HCT116 (cell line): ENCODE measurements around the gene FRMPD1. TPM values are rescaled to one million over a fixed set of nuclear protein-coding genes. Genes with fewer than 3 reads are reported as not detected.

ENCODE experiments used
- ATAC-seq: fragments of 200-7000 bp; cut with Tn5 transposase; 2 replicates; pipeline ENCODE4 v1.9.1; 2020; ENCODE audit warnings: mild to moderate bottlenecking, moderate library complexity
- BruUV-seq: library from RNA; stranded (reverse); fragments of 400-500 nt; replicated peaks from 2 replicates; lab custom pipeline; 2021; lab: Mats Ljungman, UMichigan
- CTCF ChIA-PET: fragments of 300-600 bp; sonication (Branson Sonifier 250); formaldehyde crosslinking; loops from one replicate; lab custom pipeline; 2021; ENCODE audit warnings: antibody characterized with exemption; lab: Charles Lee
- POLR2A ChIA-PET: fragments of 300-600, 350-600 bp; sonication (Branson Sonifier 250); formaldehyde crosslinking; loops from one replicate; lab custom pipeline; 2021; ENCODE audit warnings: antibody characterized with exemption; lab: Charles Lee
- RAD21 ChIA-PET, 2 experiments: fragments of 300-600 bp; sonication (Branson Sonifier 250); formaldehyde crosslinking; loops; one replicate each; lab custom pipeline; 2023; ENCODE audit warnings: low total read pairs in 2 of 2; ENCODE audit not compliant: uncharacterized antibody in 2 of 2, unreplicated experiment in 2 of 2, low non-redundant PET in 1 of 2; lab: Charles Lee
- DNase-seq: peaks from one replicate; pipeline ENCODE4 v3.0.0-alpha.2; 2010; ENCODE audit warnings: low read depth, low spot score
- H2AFZ ChIP-seq: fragments of 200-600 bp; shearing (Covaris generic), sonication (generic); 2 replicates; pipeline ENCODE4 v1.6.1; 2017; ENCODE audit warnings: low read depth, mixed run types, mixed read lengths, antibody characterized with exemption, low read length; ENCODE audit not compliant: poor library complexity, severe bottlenecking
- H3K27ac ChIP-seq: 2 replicates; pipeline ENCODE4 v1.5.1; 2012; ENCODE audit warnings: low read depth, low read length
- H3K27me3 ChIP-seq: fragments of 200-600 bp; sonication (generic); 2 replicates; pipeline ENCODE4 v1.6.1; 2016; ENCODE audit warnings: mixed run types, low read length, mixed read lengths; ENCODE audit not compliant: insufficient read depth
- H3K36me3 ChIP-seq, 2 experiments: fragments of 200-500 bp in 1 of 2; fragments of 200-600 bp in 1 of 2; sonication (Bioruptor generic) in 1 of 2; sonication (generic) in 1 of 2; 2 replicates each; pipeline versions ENCODE4 v1.5.1 to v1.6.1; 2014 to 2016; ENCODE audit warnings: low read length in 2 of 2, inconsistent platforms in 1 of 2, mixed read lengths in 1 of 2, mixed run types in 1 of 2; ENCODE audit not compliant: insufficient read depth in 2 of 2, control insufficient read depth in 1 of 2
- H3K4me1 ChIP-seq, 2 experiments: fragments of 200-600 bp in 1 of 2; sonication (generic) in 1 of 2; 2 replicates each; pipeline versions ENCODE4 v1.5.1 to v1.6.1; 2012 to 2017; ENCODE audit warnings: low read length in 2 of 2, inconsistent platforms in 1 of 2, mild to moderate bottlenecking in 1 of 2, mixed read lengths in 1 of 2, mixed run types in 1 of 2, moderate library complexity in 1 of 2; ENCODE audit not compliant: insufficient read depth in 2 of 2, control insufficient read depth in 1 of 2
- H3K4me2 ChIP-seq: fragments of 200-600 bp; sonication (generic); 2 replicates; pipeline ENCODE4 v1.6.1; 2017; ENCODE audit warnings: mixed run types, low read length, mixed read lengths
- H3K4me3 ChIP-seq, 2 experiments: fragments of 200-600 bp in 1 of 2; sonication (generic) in 1 of 2; replicated peaks in 1 of 2; 2 replicates each; pipeline ENCODE4 v1.5.1; 2011 to 2016; ENCODE audit warnings: low read length in 2 of 2, control low read depth in 1 of 2, low read depth in 1 of 2, mild to moderate bottlenecking in 1 of 2, mixed read lengths in 1 of 2, mixed run types in 1 of 2
- H3K79me2 ChIP-seq: fragments of 200-600 bp; sonication (generic); 2 replicates; pipeline ENCODE4 v1.6.1; 2017; ENCODE audit warnings: mild to moderate bottlenecking, mixed run types, low read length, moderate library complexity, mixed read lengths; ENCODE audit not compliant: insufficient read depth
- H3K9ac ChIP-seq: fragments of 200-600 bp; sonication (generic); 2 replicates; pipeline ENCODE4 v1.6.1; 2016; ENCODE audit warnings: low read length, mixed read lengths
- H3K9me2 ChIP-seq: fragments of 200-600 bp; sonication (generic), shearing (Covaris generic); 2 replicates; pipeline ENCODE4 v1.6.1; 2017; ENCODE audit warnings: mixed run types, mild to moderate bottlenecking, moderate library complexity; ENCODE audit not compliant: insufficient read depth
- H3K9me3 ChIP-seq, 2 experiments: fragments of 200-500 bp in 1 of 2; fragments of 200-600 bp in 1 of 2; sonication (Bioruptor generic) in 1 of 2; sonication (generic) in 1 of 2; 2 replicates each; pipeline ENCODE4 v1.6.1; 2014 to 2017; ENCODE audit warnings: low read length in 2 of 2, mixed read lengths in 2 of 2, inconsistent platforms in 1 of 2, low read depth in 1 of 2, mild to moderate bottlenecking in 1 of 2, mixed run types in 1 of 2, moderate library complexity in 1 of 2; ENCODE audit not compliant: control insufficient read depth in 1 of 2, insufficient read depth in 1 of 2
- H4K20me1 ChIP-seq: fragments of 200-600 bp; sonication (generic), shearing (Covaris generic); 2 replicates; pipeline ENCODE4 v1.6.1; 2017; ENCODE audit warnings: mixed run types, mild to moderate bottlenecking, moderate library complexity; ENCODE audit not compliant: insufficient read depth
- CEBPB ChIP-seq: IDR thresholded peaks from 2 replicates; pipeline ENCODE4 v1.6.1; 2012; ENCODE audit warnings: low read depth
- CTCF ChIP-seq, 3 experiments: fragments of 200-600 bp in 1 of 3; sonication (generic) in 1 of 3; IDR thresholded peaks in 2 of 3; conservative IDR thresholded peaks in 1 of 3; 2 replicates each; pipeline ENCODE4 v1.5.1; 2012 to 2017; ENCODE audit warnings: low read depth in 2 of 3, low read length in 2 of 3, antibody characterized with exemption in 1 of 3, borderline replicate concordance in 1 of 3, control low read depth in 1 of 3, mild to moderate bottlenecking in 1 of 3, mixed read lengths in 1 of 3, mixed run types in 1 of 3, moderate library complexity in 1 of 3; ENCODE audit not compliant: insufficient read depth in 1 of 3
- EGR1 ChIP-seq: IDR thresholded peaks from 2 replicates; pipeline ENCODE4 v1.6.1; 2012; ENCODE audit warnings: low read depth
- ELF1 ChIP-seq: IDR thresholded peaks from 2 replicates; pipeline ENCODE4 v1.6.1; 2012; ENCODE audit warnings: low read depth, borderline replicate concordance
- EZH2 ChIP-seq: fragments of 200-600 bp; sonication (generic); IDR thresholded peaks from 2 replicates; pipeline ENCODE4 v1.6.1; 2017; ENCODE audit warnings: antibody characterized with exemption, mixed run types
- EZH2phosphoT487 ChIP-seq: fragments of 200-600 bp; IDR thresholded peaks from 2 replicates; pipeline ENCODE4 v1.6.1; 2018; ENCODE audit warnings: antibody characterized with exemption, borderline replicate concordance
- JUND ChIP-seq: IDR thresholded peaks from 2 replicates; pipeline ENCODE4 v1.6.1; 2012
- POLR2AphosphoS5 ChIP-seq: IDR thresholded peaks from 2 replicates; pipeline ENCODE4 v1.6.1; 2011; ENCODE audit warnings: mild to moderate bottlenecking, low read depth, low read length, moderate library complexity
- RAD21 ChIP-seq: IDR thresholded peaks from 2 replicates; pipeline ENCODE4 v1.6.1; 2012; ENCODE audit warnings: low read depth, mild to moderate bottlenecking
- REST ChIP-seq: IDR thresholded peaks from 2 replicates; pipeline ENCODE4 v1.6.1; 2012; ENCODE audit warnings: low read depth
- SIN3A ChIP-seq: IDR thresholded peaks from 2 replicates; pipeline ENCODE4 v1.6.1; 2012; ENCODE audit warnings: low read depth
- SP1 ChIP-seq: IDR thresholded peaks from 2 replicates; pipeline ENCODE4 v1.6.1; 2012; ENCODE audit warnings: low read depth
- SRF ChIP-seq: IDR thresholded peaks from 2 replicates; pipeline ENCODE4 v1.6.1; 2012; ENCODE audit warnings: low read depth
- TCF7L2 ChIP-seq: IDR thresholded peaks from 2 replicates; pipeline ENCODE4 v1.7.0; 2011; ENCODE audit warnings: borderline replicate concordance, inconsistent platforms; ENCODE audit not compliant: insufficient read depth, insufficient read length; ENCODE audit errors: extremely low read depth
- YY1 ChIP-seq: IDR thresholded peaks from 2 replicates; pipeline ENCODE4 v1.6.1; 2011; ENCODE audit warnings: low read length, low read depth, moderate library complexity, mild to moderate bottlenecking; ENCODE audit not compliant: insufficient replicate concordance; ENCODE audit errors: extremely low read depth
- ZFX ChIP-seq: fragments of 450-650 bp; IDR thresholded peaks from 2 replicates; pipeline ENCODE4 v1.6.1; 2017
- ZNF274 ChIP-seq: fragments of 200-500 bp; sonication (Bioruptor generic); IDR thresholded peaks from 2 replicates; pipeline ENCODE4 v1.6.1; 2014; ENCODE audit warnings: mild to moderate bottlenecking, low read depth, low read length, inconsistent platforms
- intact Hi-C: fragments of 100-400 bp; cut with micrococcal nuclease; formaldehyde crosslinking; loops from 2 replicates; pipeline ENCODE4 v1.10.0; 2022
- total RNA-seq: library from RNA; stranded (reverse); gene quantifications from one replicate; pipeline ENCODE4 v1.2.1, GENCODE V29; 2021; ENCODE audit not compliant: unreplicated experiment

The FRMPD1 gene
- total RNA-seq, 1 experiment from 2014 or later: 0.52 TPM

- BruUV-seq: no TSS peak
- no peak overlapping the region for H3K4me3 ChIP-seq
- no peaks in the 10 kb centered on the region for H3K79me2 ChIP-seq
- TF ChIP-seq CTCF (IDR thresholded peaks at IDR 0.05 in 2 of 3, conservative IDR thresholded peaks at IDR 0.05 in 1 of 3; ENCODE audit: borderline replicate concordance in 1 of 3, insufficient read depth in 1 of 3, low read depth in 2 of 3, low read length in 2 of 3) (no peak), EZH2phosphoT487 (no peak), ELF1 (no peak), JUND (no peak), SP1 (no peak)
- ATAC-seq (no peak), DNase-seq (no peak)
- H3K9me3 ChIP-seq: no peaks in the 10 kb centered on the region
- POLR2A ChIA-PET: no interaction called here
- CTCF ChIA-PET: no interaction called here
- H3K9me2 ChIP-seq: no peaks in the 10 kb centered on the region
- H3K27ac ChIP-seq: no peak overlapping the region
- intact Hi-C loops: no loop called here
- no peak overlapping the region for H3K4me2 ChIP-seq
- H3K4me1 ChIP-seq: no peaks in the 10 kb centered on the region
- no peaks in the 10 kb centered on the region for H3K36me3 ChIP-seq
- no peak overlapping the region for H3K9ac ChIP-seq
- no peaks in the 10 kb centered on the region for H3K27me3 ChIP-seq
- H2AFZ ChIP-seq: no peak overlapping the region
- H4K20me1 ChIP-seq: no peaks in the 10 kb centered on the region
- RAD21 ChIA-PET: no interaction called here
Measured at GRCh38 chr9:37617161-37617560, 33.6 kb upstream of the FRMPD1 start.

- no peak for ATAC-seq
- Histone ChIP-seq H3K4me3 (no peak overlapping the region), H3K27ac (no peak overlapping the region), H3K9me2 (no peaks in the 10 kb centered on the region), H3K9ac (no peak overlapping the region), H3K4me1 (no peaks in the 10 kb centered on the region), H3K36me3 (no peaks in the 10 kb centered on the region), H2AFZ (no peak overlapping the region), H3K9me3 (no peaks in the 10 kb centered on the region), H3K79me2 (no peaks in the 10 kb centered on the region), H4K20me1 (no peaks in the 10 kb centered on the region), H3K27me3 (no peaks in the 10 kb centered on the region), H3K4me2 (no peak overlapping the region)
- ChIA-PET CTCF (no interaction called here), POLR2A (no interaction called here), RAD21 (no interaction called here)
- intact Hi-C loops: no loop called here
- DNase-seq: no peak
- no TSS peak for BruUV-seq
- TF ChIP-seq ZNF274 (no peak), REST (no peak), RAD21 (no peak), SRF (no peak), TCF7L2 (no peak), CEBPB (no peak), ELF1 (no peak), YY1 (no peak), SP1 (no peak), POLR2AphosphoS5 (no peak), EZH2 (no peak), ZFX (no peak), EGR1 (no peak), SIN3A (no peak)
- TF ChIP-seq, all 23 proteins: peak for 0
Measured at GRCh38 chr9:37617832-37618231, 32.9 kb upstream of the FRMPD1 start.
